ENCODE measurements around the gene PCDHGA2. TPM values are rescaled to one million over a fixed set of nuclear protein-coding genes. Genes with fewer than 3 reads are reported as not detected.
A peak's percentile ranks its signal among the peaks of the same experiment; 100 is the strongest.

Gene PCDHGA2
- total RNA-seq, 2 donors from 2014 or later, result 8.5 to 13.8 TPM

DNA sequence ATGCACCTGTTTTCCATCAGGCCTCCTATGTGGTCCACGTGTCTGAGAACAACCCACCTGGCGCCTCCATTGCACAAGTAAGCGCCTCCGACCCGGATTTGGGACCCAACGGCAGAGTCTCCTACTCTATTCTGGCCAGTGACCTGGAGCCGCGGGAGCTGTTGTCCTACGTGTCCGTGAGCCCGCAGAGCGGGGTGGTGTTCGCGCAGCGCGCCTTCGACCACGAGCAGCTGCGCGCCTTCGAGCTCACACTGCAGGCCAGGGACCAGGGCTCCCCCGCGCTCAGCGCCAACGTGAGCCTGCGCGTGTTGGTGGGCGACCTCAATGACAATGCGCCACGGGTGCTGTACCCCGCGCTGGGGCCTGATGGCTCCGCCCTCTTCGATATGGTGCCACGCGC lies 13.0 kb downstream of the PCDHGA2 start:
- TF ChIP-seq, protein P1, sequence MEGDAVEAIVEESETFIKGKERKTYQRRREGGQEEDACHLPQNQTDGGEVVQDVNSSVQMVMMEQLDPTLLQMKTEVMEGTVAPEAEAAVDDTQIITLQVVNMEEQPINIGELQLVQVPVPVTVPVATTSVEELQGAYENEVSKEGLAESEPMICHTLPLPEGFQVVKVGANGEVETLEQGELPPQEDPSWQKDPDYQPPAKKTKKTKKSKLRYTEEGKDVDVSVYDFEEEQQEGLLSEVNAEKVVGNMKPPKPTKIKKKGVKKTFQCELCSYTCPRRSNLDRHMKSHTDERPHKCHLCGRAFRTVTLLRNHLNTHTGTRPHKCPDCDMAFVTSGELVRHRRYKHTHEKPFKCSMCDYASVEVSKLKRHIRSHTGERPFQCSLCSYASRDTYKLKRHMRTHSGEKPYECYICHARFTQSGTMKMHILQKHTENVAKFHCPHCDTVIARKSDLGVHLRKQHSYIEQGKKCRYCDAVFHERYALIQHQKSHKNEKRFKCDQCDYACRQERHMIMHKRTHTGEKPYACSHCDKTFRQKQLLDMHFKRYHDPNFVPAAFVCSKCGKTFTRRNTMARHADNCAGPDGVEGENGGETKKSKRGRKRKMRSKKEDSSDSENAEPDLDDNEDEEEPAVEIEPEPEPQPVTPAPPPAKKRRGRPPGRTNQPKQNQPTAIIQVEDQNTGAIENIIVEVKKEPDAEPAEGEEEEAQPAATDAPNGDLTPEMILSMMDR (IDR thresholded peaks at IDR 0.05), result no peak
- Histone ChIP-seq H3K27me3 (replicated peaks; ENCODE audit: insufficient read depth) (no peaks in the 10 kb centered on the region), H3K9me3 (peaks cover 84% of the 10 kb centered on the region), H3K27ac (no peak overlapping the region), H3K4me1 (ENCODE audit: control insufficient read depth in 1 of 2, low read depth in 2 of 2) (no peaks in the 10 kb centered on the region), H3K36me3 (no peaks in the 10 kb centered on the region), H3K4me3 (no peak overlapping the region)
- DNase-seq (ENCODE audit: low spot score) (no peak), ATAC-seq (ENCODE audit: insufficient number of reproducible peaks, low FRiP score, low read depth) (no peak)

DNA sequence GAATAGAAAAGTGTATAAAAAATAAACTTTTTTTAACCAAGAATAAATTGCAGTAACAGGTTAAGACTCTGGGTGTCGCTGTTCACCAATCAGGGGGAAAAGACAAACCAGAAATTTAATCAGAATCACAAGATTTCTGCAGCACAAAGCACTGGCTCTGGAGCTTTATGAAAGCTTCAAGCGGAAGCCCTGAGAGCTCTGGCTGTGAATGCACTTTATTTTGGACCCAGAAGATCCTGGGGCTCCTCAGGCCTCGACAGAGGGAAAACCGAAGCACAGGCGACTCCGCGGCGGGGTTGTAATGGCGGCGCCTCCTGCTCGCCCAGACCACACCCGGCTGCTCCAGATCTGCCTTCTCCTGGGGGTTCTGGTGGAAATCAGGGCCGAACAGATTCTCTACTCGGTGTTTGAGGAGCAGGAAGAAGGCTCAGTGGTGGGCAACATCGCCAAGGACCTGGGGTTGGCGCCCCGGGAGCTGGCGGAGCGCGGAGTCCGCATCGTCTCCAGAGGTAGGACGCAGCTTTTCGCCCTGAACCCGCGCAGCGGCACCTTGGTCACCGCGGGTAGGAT lies 16.4 kb downstream of the PCDHGA2 start, which contains the start of gene PCDHGA4:
Gene PCDHGA4 (plus strand): TSS at position 122 of the 570 bp plus-strand sequence. CDS start 87 bp downstream, at position 209.
- TF ChIP-seq, protein P1 (IDR thresholded peaks at IDR 0.05), result peak; percentile 23
- Histone ChIP-seq H3K36me3 (no peaks in the 10 kb centered on the region), H3K9me3 (peaks cover 85% of the 10 kb centered on the region), H3K4me3 (peak within 1 kb of the TSS; percentile 59), H3K27ac (no peak within 1 kb of the TSS), H3K4me1 (ENCODE audit: control insufficient read depth in 1 of 2, low read depth in 2 of 2) (no peaks in the 10 kb centered on the region), H3K27me3 (replicated peaks; ENCODE audit: insufficient read depth) (no peaks in the 10 kb centered on the region)
- ATAC-seq (ENCODE audit: insufficient number of reproducible peaks, low FRiP score, low read depth) (no peak), DNase-seq (ENCODE audit: low spot score) (no peak)

DNA sequence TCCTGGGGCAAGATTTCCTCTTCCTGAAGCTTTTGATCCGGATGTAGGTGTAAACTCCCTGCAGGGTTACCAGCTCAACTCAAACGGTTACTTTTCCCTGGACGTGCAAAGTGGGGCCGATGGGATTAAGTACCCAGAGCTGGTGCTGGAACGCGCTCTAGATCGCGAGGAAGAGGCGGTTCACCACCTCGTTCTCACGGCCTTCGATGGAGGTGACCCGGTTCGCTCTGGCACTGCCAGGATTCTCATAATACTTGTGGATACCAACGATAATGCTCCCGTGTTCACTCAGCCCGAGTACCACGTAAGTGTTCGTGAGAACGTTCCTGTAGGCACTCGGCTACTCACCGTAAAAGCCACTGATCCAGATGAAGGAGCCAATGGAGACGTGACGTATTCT lies 17.1 kb downstream of the PCDHGA2 start:
- H3K4me3 ChIP-seq, result peak overlapping the region; percentile 59
- TF ChIP-seq, protein P1 (IDR thresholded peaks at IDR 0.05), result no peak
- no peak overlapping the region for H3K27ac ChIP-seq
- H3K27me3 ChIP-seq (replicated peaks; ENCODE audit: insufficient read depth), result no peaks in the 10 kb centered on the region
- H3K36me3 ChIP-seq, result no peaks in the 10 kb centered on the region
- DNase-seq (ENCODE audit: low spot score) (no peak), ATAC-seq (ENCODE audit: insufficient number of reproducible peaks, low FRiP score, low read depth) (no peak)
- H3K4me1 ChIP-seq (ENCODE audit: control insufficient read depth in 1 of 2, low read depth in 2 of 2), result no peaks in the 10 kb centered on the region
- peaks cover 85% of the 10 kb centered on the region for H3K9me3 ChIP-seq

DNA sequence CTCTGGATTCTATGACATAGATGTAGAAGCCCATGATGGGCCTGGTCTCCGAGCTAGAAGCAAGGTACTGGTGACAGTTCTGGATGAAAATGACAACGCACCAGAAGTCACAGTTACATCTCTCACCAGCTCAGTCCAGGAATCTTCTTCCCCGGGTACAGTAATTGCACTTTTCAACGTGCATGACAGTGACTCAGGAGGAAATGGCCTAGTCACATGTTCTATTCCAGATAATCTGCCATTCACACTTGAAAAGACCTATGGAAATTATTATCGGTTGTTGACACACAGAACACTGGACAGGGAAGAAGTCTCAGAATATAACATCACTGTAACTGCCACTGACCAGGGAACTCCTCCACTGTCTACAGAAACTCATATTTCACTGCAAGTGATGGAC lies 17.6 kb downstream of the PCDHGA2 start:
- no peaks in the 10 kb centered on the region for H3K4me1 ChIP-seq (ENCODE audit: control insufficient read depth in 1 of 2, low read depth in 2 of 2)
- ATAC-seq (ENCODE audit: insufficient number of reproducible peaks, low FRiP score, low read depth), result no peak
- H3K9me3 ChIP-seq, result peaks cover 85% of the 10 kb centered on the region
- no peaks in the 10 kb centered on the region for H3K36me3 ChIP-seq
- TF ChIP-seq, protein P1 (IDR thresholded peaks at IDR 0.05), result no peak
- DNase-seq (ENCODE audit: low spot score), result no peak
- H3K4me3 ChIP-seq, result no peak overlapping the region
- no peak overlapping the region for H3K27ac ChIP-seq
- H3K27me3 ChIP-seq (replicated peaks; ENCODE audit: insufficient read depth), result no peaks in the 10 kb centered on the region

DNA sequence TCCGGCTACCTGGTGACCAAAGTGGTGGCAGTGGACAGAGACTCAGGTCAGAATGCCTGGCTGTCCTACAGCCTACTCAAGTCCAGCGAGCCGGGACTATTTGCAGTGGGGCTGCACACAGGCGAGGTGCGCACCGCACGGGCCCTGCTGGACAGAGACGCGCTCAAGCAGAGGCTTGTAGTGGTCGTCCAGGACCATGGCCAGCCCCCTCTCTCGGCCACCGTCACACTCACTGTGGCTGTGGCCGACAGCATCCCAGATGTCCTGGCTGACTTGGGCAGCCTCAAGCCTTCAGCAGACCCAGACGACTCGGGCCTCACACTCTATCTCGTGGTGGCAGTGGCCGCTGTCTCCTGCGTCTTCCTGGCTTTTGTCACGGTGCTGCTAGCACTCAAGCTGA lies 18.4 kb downstream of the PCDHGA2 start:
- H3K9me3 ChIP-seq, result peaks cover 84% of the 10 kb centered on the region
- no peaks in the 10 kb centered on the region for H3K4me1 ChIP-seq (ENCODE audit: control insufficient read depth in 1 of 2, low read depth in 2 of 2)
- TF ChIP-seq, protein P1 (IDR thresholded peaks at IDR 0.05), result no peak
- H3K36me3 ChIP-seq, result no peaks in the 10 kb centered on the region
- H3K4me3 ChIP-seq, result no peak overlapping the region
- no peak for DNase-seq (ENCODE audit: low spot score)
- H3K27ac ChIP-seq, result no peak overlapping the region
- ATAC-seq (ENCODE audit: insufficient number of reproducible peaks, low FRiP score, low read depth), result no peak
- H3K27me3 ChIP-seq (replicated peaks; ENCODE audit: insufficient read depth), result no peaks in the 10 kb centered on the region
